Muscle of leg (tissue), 11 donors: Measurements from ENCODE around the gene NDUFA3. TPM values are rescaled to one million over a fixed set of nuclear protein-coding genes. Genes with fewer than 3 reads are reported as not detected.

ENCODE experiments used
- DNase-seq: peaks from one replicate; pipeline ENCODE4 v3.0.0; 2013
- H3K27ac ChIP-seq: one replicate; pipeline ENCODE4 v1.5.1; 2013; ENCODE audit warnings: mild to moderate bottlenecking, low read length, control low read depth
- H3K27me3 ChIP-seq: one replicate; pipeline ENCODE4 v1.6.1; 2013; ENCODE audit warnings: low read length; ENCODE audit not compliant: control insufficient read depth, insufficient read depth
- H3K36me3 ChIP-seq: one replicate; pipeline ENCODE4 v1.6.1; 2013; ENCODE audit warnings: low read length; ENCODE audit not compliant: control insufficient read depth, insufficient read depth
- H3K4me1 ChIP-seq: one replicate; pipeline ENCODE4 v1.6.1; 2013; ENCODE audit warnings: low read length; ENCODE audit not compliant: control insufficient read depth, insufficient read depth
- H3K4me3 ChIP-seq: one replicate; pipeline ENCODE4 v1.5.1; 2013; ENCODE audit warnings: low read length, control low read depth
- H3K9me3 ChIP-seq: replicated peaks from 2 replicates; pipeline ENCODE4 v1.6.1; 2013; ENCODE audit warnings: low read depth, low read length; ENCODE audit not compliant: control insufficient read depth
- WGBS: methylation state at CpG from one replicate; pipeline ENCODE4 v1.1.5; 2013; ENCODE audit warnings: missing lambda C conversion rate; ENCODE audit not compliant: insufficient coverage; 5-methylcytosine and 5-hydroxymethylcytosine counted together
- polyA plus RNA-seq, 8 donors: library from polyadenylated mRNA; unstranded; fragments of 120-200 nt; gene quantifications; one replicate each; pipeline versions ENCODE4 v1.2.1 to v1.2.3, GENCODE V29; 2013; ENCODE audit warnings: inconsistent platforms in 1 of 8, low replicate concordance in 1 of 8; ENCODE audit not compliant: insufficient read length in 8 of 8, insufficient read depth in 1 of 8
- total RNA-seq: library from RNA; stranded (reverse); fragments of 120-200 nt; gene quantifications from one replicate; pipeline ENCODE4 v1.2.4, GENCODE V29; 2013

Gene NDUFA3
- total and polyA plus RNA-seq, 9 donors, result 89.3 to 167 (median 106) TPM

DNA sequence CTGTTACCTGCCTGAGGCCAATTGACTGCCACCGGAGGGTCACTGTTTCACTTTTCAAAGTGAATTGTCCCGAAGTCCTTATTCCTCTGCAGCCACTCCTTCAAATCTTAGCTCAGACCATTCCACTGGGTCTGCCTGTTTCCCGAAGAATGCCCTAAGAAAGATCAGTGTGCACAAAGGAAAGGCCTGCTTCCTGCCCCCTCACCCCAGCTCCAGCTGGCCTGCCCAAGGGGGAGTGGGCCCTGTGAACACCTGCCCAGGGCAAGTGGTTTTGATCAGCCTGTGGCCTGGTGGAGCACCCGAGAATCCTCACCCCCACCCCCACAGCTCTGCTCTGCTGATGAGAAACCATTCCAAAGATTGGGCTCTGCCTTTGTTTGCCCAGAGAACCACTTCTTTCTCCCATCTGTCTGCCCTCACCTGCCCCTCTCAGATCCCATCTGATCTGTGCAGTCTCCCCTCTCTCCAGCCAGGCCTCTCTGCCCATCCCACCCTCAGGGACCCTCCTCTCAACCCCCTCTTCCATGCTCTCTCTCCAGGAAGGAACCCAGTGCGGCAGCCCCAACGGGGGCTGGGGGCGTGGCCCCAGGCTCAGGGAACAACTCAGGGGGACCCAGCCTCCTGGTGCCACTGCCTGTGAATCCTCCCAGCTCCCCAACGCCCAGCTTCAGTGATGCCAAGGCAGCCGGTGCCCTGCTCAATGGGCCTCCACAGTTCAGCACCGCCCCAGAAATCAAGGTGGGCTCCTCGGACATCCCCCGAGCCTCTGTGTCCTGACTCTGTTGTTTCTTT is 46.6 kb downstream of the NDUFA3 start:
- Histone ChIP-seq H3K27ac (peak overlapping the region; percentile 29), H3K27me3 (no peaks in the 10 kb centered on the region), H3K4me1 (no peaks in the 10 kb centered on the region), H3K4me3 (no peak overlapping the region), H3K9me3 (no peaks in the 10 kb centered on the region), H3K36me3 (peaks cover 98% of the 10 kb centered on the region)
- no peak for DNase-seq
- 88% methylated on average over 11 of the region's 12 CpGs for WGBS

DNA sequence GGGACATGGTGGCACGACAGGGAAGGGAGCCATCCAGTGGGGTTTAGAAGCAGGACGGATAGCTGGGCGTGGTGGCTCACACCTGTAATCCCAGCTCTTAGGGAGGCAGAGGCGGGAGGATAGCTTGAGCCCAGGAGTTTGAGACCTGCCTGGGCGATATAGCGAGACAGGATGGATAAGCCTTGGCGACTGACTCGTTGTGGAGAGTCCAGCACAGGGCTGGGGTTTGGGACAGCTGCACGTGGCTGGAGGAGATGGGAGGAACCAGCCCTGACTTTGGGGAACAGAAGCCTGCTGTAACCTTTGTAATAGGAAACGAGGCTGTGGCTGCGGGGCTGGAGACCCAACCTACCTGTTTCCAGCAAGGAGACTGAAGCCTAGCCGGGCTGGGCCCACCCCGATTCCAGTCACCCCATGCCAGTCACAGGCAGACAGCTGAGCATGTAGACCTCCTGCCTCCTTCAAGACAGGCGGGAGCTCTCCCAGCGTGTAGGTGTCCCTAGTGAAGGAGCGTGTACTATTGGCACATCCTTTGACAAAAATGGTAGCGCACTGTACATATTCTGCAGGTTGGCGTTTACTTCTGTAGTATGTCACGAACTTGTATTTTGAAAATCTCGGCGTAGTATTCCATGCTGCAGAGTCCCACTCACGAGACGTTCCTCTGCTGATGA is 48.8 kb downstream of the NDUFA3 start:
- Histone ChIP-seq H3K36me3 (peaks cover 97% of the 10 kb centered on the region), H3K4me1 (no peaks in the 10 kb centered on the region), H3K4me3 (no peak overlapping the region), H3K9me3 (no peaks in the 10 kb centered on the region), H3K27ac (no peak overlapping the region), H3K27me3 (no peaks in the 10 kb centered on the region)
- WGBS, result 82% methylated on average over 23 of the region's 23 CpGs
- no peak for DNase-seq

DNA sequence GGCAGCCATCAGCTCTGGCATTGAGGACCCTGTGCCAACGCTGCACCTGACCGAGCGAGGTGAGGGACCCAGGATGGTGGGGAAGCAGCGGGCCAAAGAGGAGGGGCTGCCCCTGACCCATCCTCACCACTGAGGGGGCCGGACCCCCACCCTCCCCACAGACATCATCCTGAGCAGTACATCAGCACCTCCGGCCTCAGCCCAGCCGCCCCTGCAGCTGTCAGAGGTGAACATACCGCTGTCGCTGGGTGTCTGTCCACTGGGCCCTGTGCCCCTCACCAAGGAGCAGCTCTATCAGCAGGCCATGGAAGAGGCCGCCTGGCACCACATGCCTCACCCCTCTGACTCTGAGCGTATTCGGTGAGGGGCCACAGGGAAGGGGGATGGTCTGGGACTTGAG is 49.6 kb downstream of the NDUFA3 start:
- Histone ChIP-seq H3K9me3 (no peaks in the 10 kb centered on the region), H3K27ac (no peak overlapping the region), H3K27me3 (no peaks in the 10 kb centered on the region), H3K36me3 (peaks cover 96% of the 10 kb centered on the region), H3K4me3 (no peak overlapping the region), H3K4me1 (no peaks in the 10 kb centered on the region)
- DNase-seq, result no peak
- 90% methylated on average over 2 of the region's 12 CpGs for WGBS

DNA sequence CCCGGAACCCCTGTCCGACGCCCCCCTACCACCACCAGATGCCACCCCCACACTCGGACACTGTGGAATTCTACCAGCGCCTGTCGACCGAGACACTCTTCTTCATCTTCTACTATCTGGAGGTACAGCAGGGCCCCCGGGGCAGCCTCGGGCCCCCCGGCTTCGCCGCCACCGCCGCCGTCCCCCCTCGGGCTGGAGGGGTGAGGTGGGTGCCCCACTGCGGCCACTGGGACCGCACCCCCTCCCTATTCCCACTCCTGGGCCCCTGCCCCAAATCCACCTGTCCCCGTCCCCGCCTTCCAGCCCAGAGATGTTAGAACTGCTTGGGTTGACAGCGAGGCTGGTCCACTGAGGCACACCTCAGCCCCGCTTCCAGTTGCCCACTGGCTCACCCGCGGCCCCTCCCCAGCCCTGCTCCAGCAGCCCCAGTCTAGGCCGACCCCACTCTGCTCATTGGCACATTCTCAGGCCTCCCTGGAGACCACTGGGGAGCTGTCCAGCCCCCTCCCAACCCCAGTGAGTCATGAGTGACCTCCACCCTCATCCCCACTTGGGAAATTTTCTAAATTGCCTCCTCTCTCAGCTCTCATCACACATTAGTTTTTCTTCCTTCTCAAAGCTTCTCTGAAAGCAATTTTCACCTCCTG is 50.3 kb downstream of the NDUFA3 start:
- Histone ChIP-seq H3K9me3 (no peaks in the 10 kb centered on the region), H3K4me1 (no peaks in the 10 kb centered on the region), H3K27ac (no peak overlapping the region), H3K27me3 (no peaks in the 10 kb centered on the region), H3K36me3 (peaks cover 95% of the 10 kb centered on the region), H3K4me3 (no peak overlapping the region)
- no peak for DNase-seq
- WGBS, result 75% methylated on average over 11 of the region's 25 CpGs

DNA sequence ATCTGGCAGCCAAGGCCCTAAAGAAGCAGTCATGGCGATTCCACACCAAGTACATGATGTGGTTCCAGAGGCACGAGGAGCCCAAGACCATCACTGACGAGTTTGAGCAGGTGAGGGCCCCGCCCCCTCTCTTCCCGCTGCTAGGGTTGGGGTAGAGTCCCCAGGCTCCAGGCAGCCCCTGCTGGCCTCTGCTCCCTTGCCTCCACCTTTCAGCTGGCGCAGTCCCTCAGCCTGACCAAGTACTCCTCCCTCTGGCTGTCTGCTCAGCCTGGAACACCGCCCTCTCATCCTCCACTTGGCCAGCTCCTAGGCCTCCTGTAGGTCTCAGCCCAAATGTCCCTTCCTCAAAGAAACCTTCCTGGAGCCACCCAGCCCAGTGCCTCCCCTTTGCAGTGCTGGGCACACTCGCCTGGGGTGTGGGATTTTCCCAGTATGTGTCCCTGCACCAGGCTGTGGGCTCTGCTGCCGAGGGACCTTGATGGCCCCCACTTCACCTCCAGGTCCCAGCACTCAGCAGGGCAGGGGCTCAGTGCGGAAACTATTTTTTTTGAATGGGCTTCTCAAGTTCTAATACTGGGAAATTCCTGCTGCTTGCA is 51.2 kb downstream of the NDUFA3 start:
- Histone ChIP-seq H3K4me3 (no peak overlapping the region), H3K9me3 (no peaks in the 10 kb centered on the region), H3K27me3 (no peaks in the 10 kb centered on the region), H3K36me3 (peaks cover 93% of the 10 kb centered on the region), H3K4me1 (peaks cover 8% of the 10 kb centered on the region), H3K27ac (no peak overlapping the region)
- WGBS, result 74% methylated on average over 8 of the region's 10 CpGs
- DNase-seq, result no peak

DNA sequence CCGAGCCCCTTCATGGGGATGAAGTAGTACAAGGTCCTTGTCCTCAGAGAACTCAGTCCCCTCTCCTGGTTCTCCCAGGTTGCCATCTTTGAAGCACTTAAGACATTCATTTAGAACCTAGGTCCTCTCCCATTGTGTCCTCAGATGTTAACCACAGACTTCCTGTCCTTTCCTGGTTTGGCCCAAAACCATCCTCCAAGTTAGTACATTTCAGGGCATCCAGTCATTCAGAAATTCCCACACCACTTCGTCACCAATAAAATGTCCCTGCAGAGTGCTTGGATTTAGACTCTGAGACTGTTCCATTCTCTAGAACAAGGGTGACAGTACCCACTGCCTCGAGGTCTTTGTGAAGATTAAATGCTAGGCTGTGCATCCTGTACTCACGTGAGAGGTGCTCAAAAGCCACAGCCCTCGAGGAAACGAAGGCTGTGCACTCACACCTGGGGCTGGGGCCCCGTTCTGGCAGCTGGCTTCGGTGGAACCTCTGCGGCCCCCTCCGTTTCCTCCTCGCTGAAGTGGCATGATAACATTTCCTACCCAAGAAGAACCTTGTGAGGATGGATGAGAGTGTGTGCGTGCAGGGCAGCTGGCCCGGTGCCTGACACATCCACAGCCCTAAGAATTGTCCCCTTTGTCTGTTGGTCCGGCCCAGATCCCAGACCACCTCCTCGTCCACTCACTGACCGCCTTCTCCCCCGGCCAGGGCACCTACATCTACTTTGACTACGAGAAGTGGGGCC is 52.1 kb downstream of the NDUFA3 start:
- H3K27me3 ChIP-seq, result no peaks in the 10 kb centered on the region
- WGBS, result 72% methylated on average over 9 of the region's 18 CpGs
- H3K4me3 ChIP-seq, result no peak overlapping the region
- H3K27ac ChIP-seq, result no peak overlapping the region
- no peaks in the 10 kb centered on the region for H3K9me3 ChIP-seq
- peaks cover 11% of the 10 kb centered on the region for H3K4me1 ChIP-seq
- peaks cover 83% of the 10 kb centered on the region for H3K36me3 ChIP-seq
- no peak for DNase-seq

DNA sequence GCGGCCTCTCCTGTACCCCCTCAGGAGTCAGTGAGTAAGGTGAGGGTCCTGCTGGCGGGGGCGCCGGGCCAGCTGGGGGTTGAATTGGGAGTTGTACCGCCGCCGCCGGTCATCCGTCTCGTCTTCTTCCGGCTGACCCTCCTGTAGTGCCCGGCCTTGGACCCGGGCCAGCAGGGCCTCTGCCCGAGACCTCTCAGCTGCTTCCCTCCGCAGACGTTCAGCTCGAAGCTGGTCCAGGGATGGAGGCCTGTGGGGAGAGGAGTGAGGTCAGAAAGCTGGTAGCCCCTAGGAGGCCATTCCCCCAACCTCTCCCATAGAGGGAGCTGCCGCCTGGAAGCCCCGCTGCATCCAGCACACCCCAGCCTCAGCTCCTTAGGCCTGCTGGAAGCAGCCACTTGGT is 53.0 kb downstream of the NDUFA3 start:
- Histone ChIP-seq H3K27me3 (no peaks in the 10 kb centered on the region), H3K36me3 (peaks cover 74% of the 10 kb centered on the region), H3K4me1 (peaks cover 17% of the 10 kb centered on the region), H3K9me3 (no peaks in the 10 kb centered on the region), H3K4me3 (no peak overlapping the region), H3K27ac (no peak overlapping the region)
- no peak for DNase-seq
- 87% methylated on average over 6 of the region's 19 CpGs for WGBS

DNA sequence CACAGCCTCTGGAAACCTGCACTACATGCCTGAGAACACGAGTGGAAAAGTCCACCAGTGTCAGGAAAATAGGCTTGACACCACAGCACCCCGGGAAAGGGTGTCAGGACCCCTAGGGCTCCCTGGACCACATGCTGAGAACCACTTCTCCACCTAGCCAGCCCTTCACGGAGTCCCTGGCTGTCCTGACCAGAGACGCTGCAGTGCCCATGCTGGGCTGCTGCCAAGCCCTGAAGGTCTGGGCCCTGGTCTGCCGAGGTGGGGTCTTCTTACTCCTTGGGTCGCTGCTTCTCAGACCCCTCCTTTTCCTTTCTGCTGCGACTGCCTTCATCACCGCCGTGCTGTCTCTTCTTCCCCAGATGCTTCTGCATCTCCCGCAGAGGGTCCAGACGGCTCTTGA is 53.8 kb downstream of the NDUFA3 start:
- DNase-seq, result no peak
- 73% methylated on average over 7 of the region's 11 CpGs for WGBS
- Histone ChIP-seq H3K36me3 (peaks cover 68% of the 10 kb centered on the region), H3K4me3 (no peak overlapping the region), H3K27ac (no peak overlapping the region), H3K27me3 (no peaks in the 10 kb centered on the region), H3K9me3 (no peaks in the 10 kb centered on the region), H3K4me1 (peaks cover 23% of the 10 kb centered on the region)

DNA sequence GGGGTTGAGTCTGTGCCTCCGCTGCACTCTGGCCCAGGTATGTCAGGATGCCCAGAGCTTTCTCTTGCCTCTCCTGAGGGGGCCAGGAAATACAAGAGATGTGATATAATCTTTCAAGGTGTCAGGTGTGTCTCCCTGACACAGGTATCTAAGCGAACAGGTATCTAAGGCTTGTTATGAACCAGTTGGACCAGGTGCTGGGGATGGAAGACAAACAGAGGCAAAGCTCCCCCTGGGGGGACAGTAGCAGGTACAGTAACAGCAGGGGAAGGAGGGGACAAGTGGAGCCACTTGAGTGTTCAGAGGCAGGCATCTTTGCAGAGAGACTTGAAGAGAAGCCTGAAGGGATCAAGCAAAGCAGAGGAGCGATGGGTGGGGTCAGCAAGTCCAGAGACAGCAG is 54.3 kb downstream of the NDUFA3 start:
- peaks cover 63% of the 10 kb centered on the region for H3K36me3 ChIP-seq
- H3K27ac ChIP-seq, result no peak overlapping the region
- H3K27me3 ChIP-seq, result no peaks in the 10 kb centered on the region
- DNase-seq, result no peak
- H3K4me3 ChIP-seq, result no peak overlapping the region
- H3K4me1 ChIP-seq, result peaks cover 24% of the 10 kb centered on the region
- 100% methylated on average over 3 of the region's 3 CpGs for WGBS
- H3K9me3 ChIP-seq, result no peaks in the 10 kb centered on the region
